SK-N-SH (cell line): ENCODE results near the gene SYT1. TPM values are rescaled to one million over a fixed set of nuclear protein-coding genes. Genes with fewer than 3 reads are reported as not detected.

Experiments
- CTCF ChIA-PET: fragments of 300-600, 350-600 bp; formaldehyde crosslinking; extraction: SDS; loops from one replicate; lab custom pipeline; 2021; lab: Yijun Ruan, JAX
- POLR2A ChIA-PET: fragments of 350-600 bp; sonication (Branson Sonifier 250); formaldehyde crosslinking; extraction: SDS; loops from one replicate; lab custom pipeline; 2020; ENCODE audit warnings: antibody characterized with exemption, inconsistent platforms; lab: Yijun Ruan, JAX
- DNase-seq: peaks from one replicate; pipeline ENCODE4 v3.0.0; 2012
- H2AFZ ChIP-seq: fragments of 200-600 bp; sonication (generic); 2 replicates; pipeline ENCODE4 v1.8.1; 2016; ENCODE audit warnings: antibody characterized with exemption, mild to moderate bottlenecking, low read depth
- H3F3A ChIP-seq: fragments of 200-600 bp; sonication (generic); replicated peaks from 2 replicates; pipeline ENCODE3; 2016; ENCODE audit warnings: antibody characterized with exemption, mild to moderate bottlenecking; ENCODE audit not compliant: insufficient read depth
- H3K27ac ChIP-seq, 2 experiments: fragments of 200-500 bp in 1 of 2; fragments of 200-600 bp in 1 of 2; sonication (Bioruptor generic) in 1 of 2; sonication (generic), shearing (Covaris generic) in 1 of 2; 2 replicates each; pipeline versions ENCODE4 v1.5.1 to v1.6.1; 2014 to 2016; ENCODE audit warnings: low read depth in 2 of 2, inconsistent platforms in 1 of 2, low read length in 1 of 2, mild to moderate bottlenecking in 1 of 2, mixed read lengths in 1 of 2
- H3K27me3 ChIP-seq: fragments of 200-600 bp; sonication (generic), shearing (Covaris generic); 2 replicates; pipeline ENCODE4 v1.6.1; 2016; ENCODE audit warnings: mixed run types; ENCODE audit not compliant: insufficient read depth
- H3K36me3 ChIP-seq, 2 experiments: fragments of 200-500 bp in 1 of 2; fragments of 200-600 bp in 1 of 2; sonication (Bioruptor generic) in 1 of 2; sonication (generic) in 1 of 2; replicated peaks in 1 of 2; 2 replicates each; pipeline versions ENCODE3 to v1.5.1; 2014 to 2016; ENCODE audit warnings: low read length in 1 of 2, mild to moderate bottlenecking in 1 of 2; ENCODE audit not compliant: insufficient read depth in 2 of 2, control insufficient read depth in 1 of 2
- H3K4me1 ChIP-seq, 2 experiments: fragments of 200-500 bp in 1 of 2; fragments of 200-600 bp in 1 of 2; sonication (Bioruptor generic) in 1 of 2; sonication (generic), shearing (Covaris generic) in 1 of 2; 2 replicates each; pipeline versions ENCODE4 v1.5.1 to v1.6.1; 2014 to 2016; ENCODE audit warnings: low read depth in 1 of 2, low read length in 1 of 2, mixed run types in 1 of 2; ENCODE audit not compliant: insufficient read depth in 2 of 2, control insufficient read depth in 1 of 2
- H3K4me2 ChIP-seq: fragments of 200-600 bp; sonication (generic), shearing (Covaris generic); 2 replicates; pipeline ENCODE4 v1.6.1; 2017; ENCODE audit warnings: mixed run types
- H3K4me3 ChIP-seq, 2 experiments: fragments of 200-500 bp in 1 of 2; fragments of 200-600 bp in 1 of 2; sonication (Bioruptor generic) in 1 of 2; sonication (generic), shearing (Covaris generic) in 1 of 2; 2 replicates each; pipeline versions ENCODE4 v1.5.1 to v1.8.1; 2014 to 2016; ENCODE audit warnings: low read depth in 2 of 2, inconsistent platforms in 1 of 2, low read length in 1 of 2, mild to moderate bottlenecking in 1 of 2, mixed read lengths in 1 of 2, moderate library complexity in 1 of 2
- H3K79me2 ChIP-seq: fragments of 200-600 bp; sonication (generic); 2 replicates; pipeline ENCODE4 v1.8.1; 2017; ENCODE audit warnings: mild to moderate bottlenecking; ENCODE audit not compliant: insufficient read depth
- H3K9ac ChIP-seq: fragments of 200-600 bp; sonication (generic); 2 replicates; pipeline ENCODE4 v1.6.1; 2017; ENCODE audit warnings: mixed run types
- H3K9me2 ChIP-seq: fragments of 200-600 bp; sonication (generic); 2 replicates; pipeline ENCODE4 v1.6.1; 2017; ENCODE audit warnings: mixed run types
- H3K9me3 ChIP-seq: fragments of 200-600 bp; sonication (generic); 2 replicates; pipeline ENCODE4 v1.6.1; 2017; ENCODE audit warnings: mixed run types, mild to moderate bottlenecking, moderate library complexity
- H4K20me1 ChIP-seq: fragments of 200-600 bp; sonication (generic); 2 replicates; pipeline ENCODE4 v1.6.1; 2017; ENCODE audit warnings: mild to moderate bottlenecking, mixed run types; ENCODE audit not compliant: insufficient read depth
- CTCF ChIP-seq: fragments of 200-600 bp; sonication (generic); IDR thresholded peaks from 2 replicates; pipeline ENCODE4 v1.6.1; 2017; ENCODE audit warnings: antibody characterized with exemption, mild to moderate bottlenecking, moderate library complexity
- ELF1 ChIP-seq: IDR thresholded peaks from 2 replicates; pipeline ENCODE4 v1.4.0; 2012
- EP300 ChIP-seq, 2 experiments: IDR thresholded peaks; 2 replicates each; pipeline versions ENCODE4 v1.4.0 to v1.6.1; 2012; ENCODE audit warnings: borderline replicate concordance in 1 of 2, low read depth in 1 of 2, low read length in 1 of 2
- FOXM1 ChIP-seq: IDR thresholded peaks from 2 replicates; pipeline ENCODE4 v1.4.0; 2012; ENCODE audit warnings: low read depth, mild to moderate bottlenecking
- GATA2 ChIP-seq: sonication (generic); formaldehyde crosslinking; IDR thresholded peaks from 2 replicates; pipeline ENCODE4 v1.5.0; 2020; ENCODE audit warnings: mild to moderate bottlenecking, missing genetic modification reagents
- IRF3 ChIP-seq: fragments of 150-350 bp; IDR thresholded peaks from 2 replicates; pipeline ENCODE4 v1.6.1; 2016; ENCODE audit warnings: mild to moderate bottlenecking, low read depth, low read length
- JUND ChIP-seq: IDR thresholded peaks from 2 replicates; pipeline ENCODE4 v1.4.0; 2012
- MEF2A ChIP-seq: IDR thresholded peaks from 2 replicates; pipeline ENCODE4 v1.4.0; 2012; ENCODE audit warnings: low read depth, borderline replicate concordance
- NFIC ChIP-seq: IDR thresholded peaks from 2 replicates; pipeline ENCODE4 v1.4.0; 2012; ENCODE audit warnings: borderline replicate concordance
- PBX3 ChIP-seq: IDR thresholded peaks from 2 replicates; pipeline ENCODE4; 2012
- RAD21 ChIP-seq: IDR thresholded peaks from 2 replicates; pipeline ENCODE4 v1.6.1; 2012; ENCODE audit warnings: mild to moderate bottlenecking, low read length
- RCOR1 ChIP-seq: fragments of 150-350 bp; IDR thresholded peaks from 2 replicates; pipeline ENCODE4 v1.6.1; 2017; ENCODE audit warnings: antibody characterized with exemption, low read length
- REST ChIP-seq: IDR thresholded peaks from 2 replicates; pipeline ENCODE4 v1.6.1; 2012; ENCODE audit warnings: mild to moderate bottlenecking, low read depth, low read length, moderate library complexity
- RFX5 ChIP-seq: IDR thresholded peaks from 2 replicates; pipeline ENCODE4 v1.6.1; 2012; ENCODE audit warnings: mild to moderate bottlenecking, improper control_type of control experiment, low read length
- SIN3A ChIP-seq: IDR thresholded peaks from 2 replicates; pipeline ENCODE4 v1.6.1; 2012; ENCODE audit warnings: low read depth, mild to moderate bottlenecking, low read length, moderate library complexity, borderline replicate concordance
- SMC3 ChIP-seq: IDR thresholded peaks from 2 replicates; pipeline ENCODE4 v1.6.1; 2012; ENCODE audit warnings: low read depth, low read length, improper control_type of control experiment
- TCF12 ChIP-seq: IDR thresholded peaks from 2 replicates; pipeline ENCODE4 v1.4.0; 2012
- USF1 ChIP-seq: IDR thresholded peaks from 2 replicates; pipeline ENCODE4 v1.4.0; 2012; ENCODE audit warnings: low read depth, borderline replicate concordance
- USF2 ChIP-seq: fragments of 150-350 bp; IDR thresholded peaks from 2 replicates; pipeline ENCODE4 v1.6.1; 2017; ENCODE audit warnings: antibody characterized with exemption, low read length, low read depth, borderline replicate concordance
- YY1 ChIP-seq: IDR thresholded peaks from 2 replicates; pipeline ENCODE4 v1.4.0; 2012; ENCODE audit warnings: low read depth, mild to moderate bottlenecking
- WGBS: methylation state at CpG from one replicate; pipeline ENCODE4 v1.1.6; 2017; ENCODE audit warnings: low lambda C conversion rate; 5-methylcytosine and 5-hydroxymethylcytosine counted together
- polyA plus RNA-seq, 3 experiments: library from polyadenylated mRNA; depleted of rRNA; stranded (reverse); fragments of >200 nt; gene quantifications; 2 replicates each; pipeline ENCODE4 v1.2.3, GENCODE V29; 2012

Gene SYT1
- polyA plus RNA-seq, 1 of the 3 experiments (the other 2 are of a cell fraction) = 12.7 TPM

GRCh38 chr12:78968226-78968625 is 103.7 kb downstream of the SYT1 start:
- Histone ChIP-seq H3K79me2 (no peaks in the 10 kb centered on the region), H3K36me3 (peaks cover 0 to 10% of the 10 kb centered on the region in 2 experiments), H2AFZ (no peak overlapping the region), H3K4me3 (no peak overlapping the region), H3F3A (peaks cover 10% of the 10 kb centered on the region), H3K27ac (no peak overlapping the region), H4K20me1 (no peaks in the 10 kb centered on the region), H3K9ac (no peak overlapping the region), H3K27me3 (no peaks in the 10 kb centered on the region), H3K4me2 (no peak overlapping the region), H3K9me3 (no peaks in the 10 kb centered on the region), H3K4me1 (peaks cover 0 to 13% of the 10 kb centered on the region in 2 experiments; a peak in 2 of 4 replicates), H3K9me2 (no peaks in the 10 kb centered on the region)
- CTCF ChIA-PET = no interaction called here
- no peak for DNase-seq
- no peak for TF ChIP-seq JUND
- TF ChIP-seq YY1 = no peak
- TF ChIP-seq TCF12 = no peak
- no peak for TF ChIP-seq RFX5
- no peak for TF ChIP-seq ELF1
- no peak for TF ChIP-seq USF2
- no peak for TF ChIP-seq EP300 (IDR thresholded peaks at IDR 0.05; ENCODE audit: borderline replicate concordance in 1 of 2, low read depth in 1 of 2, low read length in 1 of 2)
- TF ChIP-seq REST = no peak
- no peak for TF ChIP-seq CTCF
- TF ChIP-seq RCOR1 = no peak
- TF ChIP-seq SMC3 = no peak
- TF ChIP-seq NFIC = no peak
- TF ChIP-seq SIN3A = no peak
- TF ChIP-seq FOXM1 = no peak
- no peak for TF ChIP-seq PBX3
- no peak for TF ChIP-seq RAD21
- no peak for TF ChIP-seq USF1
- TF ChIP-seq MEF2A = no peak
- no peak for TF ChIP-seq IRF3
- TF ChIP-seq GATA2 = no peak
- 100% methylated on average over 1 of the region's 1 CpG for WGBS
- POLR2A ChIA-PET = no interaction called here
